Measurements from ENCODE around the gene EI24. TPM values are rescaled to one million over a fixed set of nuclear protein-coding genes. Genes with fewer than 3 reads are reported as not detected.

The EI24 gene
- total and polyA plus RNA-seq, 9 of the 15 experiments (the other 6 are each of a cell fraction or from before 2014, with no cell fraction given): 50.4 to 260 (median 168) TPM

- TF ChIP-seq NKRF (IDR thresholded peaks at IDR 0.05; ENCODE audit: borderline replicate concordance) (peak; percentile 30; the same call in 1 of the 2 replicates), ZNF165 (CRISPR knock-in tag; IDR thresholded peaks at IDR 0.05; ENCODE audit: borderline replicate concordance) (no peak), PURB (CRISPR knock-in tag; IDR thresholded peaks at IDR 0.05; ENCODE audit: low read depth) (no peak), L3MBTL2 (IDR thresholded peaks at IDR 0.05) (peak; percentile 83), TARDBP (IDR thresholded peaks at IDR 0.05) (0 out of 2 replicates have a peak, but pooled peaks have one; percentile 48), HNRNPL (IDR thresholded peaks at IDR 0.05; ENCODE audit: low read depth, low read length) (no peak), REST (IDR thresholded peaks at IDR 0.05; ENCODE audit: borderline replicate concordance) (peak; percentile 53), REST (CRISPR knock-in tag; IDR thresholded peaks at IDR 0.05; ENCODE audit: low read depth) (no peak), SP1 (CRISPR knock-in tag; IDR thresholded peaks at IDR 0.05) (no peak), STAT6 (CRISPR knock-in tag; IDR thresholded peaks at IDR 0.05) (no peak), E2F3 (CRISPR knock-in tag; IDR thresholded peaks at IDR 0.05) (0 out of 2 replicates have a peak, but pooled peaks have one; percentile 26), MAX (CRISPR knock-in tag; IDR thresholded peaks at IDR 0.05) (peak; percentile 78), ZNF436 (CRISPR knock-in tag; IDR thresholded peaks at IDR 0.05) (no peak), ZNF639 (CRISPR knock-in tag; conservative IDR thresholded peaks at IDR 0.05 in 1 of 2, IDR thresholded peaks at IDR 0.05 in 1 of 2) (peak in 1 of 2 experiments; percentile 61; a peak in 1 of 4 replicates)
Measured at GRCh38 chr11:125554038-125554437, 15.2 kb upstream of the EI24 start (continued).
